ENCODE data around the gene OR2G3.

Gene OR2G3

DNA sequence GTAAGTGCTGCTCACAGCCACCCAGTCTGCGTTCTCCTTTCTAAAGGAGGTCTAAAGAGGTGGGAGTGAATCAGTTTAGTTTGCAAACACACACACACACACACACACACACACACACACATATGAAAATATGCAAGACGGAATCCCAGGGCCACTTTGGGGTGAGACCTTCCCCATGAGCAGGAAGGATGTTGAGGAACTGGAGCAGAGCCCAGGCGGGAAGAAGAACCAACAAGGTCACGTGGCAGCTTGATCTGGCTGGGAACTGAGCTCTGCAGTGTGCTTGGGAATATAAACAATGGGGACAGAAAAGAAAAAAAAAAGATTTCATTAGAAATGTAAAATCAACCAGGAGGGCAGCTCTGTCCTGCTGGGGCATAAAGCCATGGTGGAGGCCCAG, 32.6 kb downstream of the OR2G3 start:
- Histone ChIP-seq H3K36me3 (ENCODE audit: control insufficient read depth, low read depth, low read length) (no peaks in the 10 kb centered on the region), H3K27me3 (ENCODE audit: control insufficient read depth, insufficient read depth, low read length) (no peaks in the 10 kb centered on the region), H3K27ac (ENCODE audit: low read length) (no peak overlapping the region), H3K4me3 (ENCODE audit: low read length) (no peak overlapping the region), H3K9ac (ENCODE audit: low read length) (no peak overlapping the region), H3K9me3 (ENCODE audit: control insufficient read depth, low read depth, low read length) (no peaks in the 10 kb centered on the region), H3K4me1 (ENCODE audit: control insufficient read depth, low read depth, low read length) (no peaks in the 10 kb centered on the region)

DNA sequence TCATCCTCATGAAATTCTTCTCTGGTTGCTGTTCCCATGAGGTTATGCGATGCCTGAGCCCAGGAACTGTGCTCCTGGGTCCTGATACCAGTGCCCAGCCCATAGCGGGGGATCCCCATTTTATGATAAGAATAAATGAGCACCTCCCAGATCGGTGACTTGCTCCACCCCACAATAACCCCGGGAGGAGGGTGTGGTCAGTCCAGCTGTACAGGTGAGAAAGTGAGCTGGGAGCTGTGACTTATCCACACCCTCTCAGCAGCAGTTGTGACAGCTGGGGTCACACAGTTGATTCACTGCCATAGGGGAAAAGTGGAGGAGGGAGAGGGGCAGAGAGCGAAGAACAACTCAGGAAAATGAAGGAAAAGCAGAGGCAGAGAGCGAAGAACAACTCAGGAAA, 33.4 kb downstream of the OR2G3 start:
- Histone ChIP-seq H3K9me3 (ENCODE audit: control insufficient read depth, low read depth, low read length) (no peaks in the 10 kb centered on the region), H3K27me3 (ENCODE audit: control insufficient read depth, insufficient read depth, low read length) (no peaks in the 10 kb centered on the region), H3K4me1 (ENCODE audit: control insufficient read depth, low read depth, low read length) (no peaks in the 10 kb centered on the region), H3K36me3 (ENCODE audit: control insufficient read depth, low read depth, low read length) (no peaks in the 10 kb centered on the region), H3K9ac (ENCODE audit: low read length) (no peak overlapping the region), H3K27ac (ENCODE audit: low read length) (no peak overlapping the region), H3K4me3 (ENCODE audit: low read length) (no peak overlapping the region)

DNA sequence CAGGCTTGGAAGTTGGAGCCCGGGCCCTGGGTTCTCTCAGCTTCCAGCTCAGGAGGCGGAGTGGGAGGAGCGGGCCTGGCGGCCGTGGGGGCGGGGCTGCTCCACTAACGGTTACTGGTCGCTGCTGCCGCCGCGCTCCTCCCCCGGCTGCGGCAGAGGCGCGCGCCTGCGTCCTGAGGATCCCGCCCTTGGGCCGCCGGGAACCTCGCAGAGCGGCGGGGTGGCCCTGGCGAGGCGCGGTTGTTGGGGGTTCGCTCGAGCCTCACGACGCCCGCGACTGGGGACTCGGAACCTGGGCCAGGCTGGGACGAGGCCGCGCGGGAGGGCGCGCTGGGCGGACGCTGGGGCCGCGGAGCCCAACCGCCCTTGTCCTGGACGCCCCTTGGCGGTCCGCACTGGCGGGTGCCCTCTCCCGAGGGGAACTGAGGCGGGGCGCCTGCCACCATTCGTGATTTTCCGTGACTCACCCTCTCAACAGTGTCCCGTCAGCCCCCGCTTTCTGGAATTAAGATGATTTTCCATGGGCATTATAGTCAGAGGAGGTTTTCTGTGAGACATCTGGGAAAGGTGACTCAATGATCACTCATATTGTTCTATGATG, 34.1 kb downstream of the OR2G3 start:
- Histone ChIP-seq H3K9me3 (ENCODE audit: control insufficient read depth, low read depth, low read length) (no peaks in the 10 kb centered on the region), H3K27ac (ENCODE audit: low read length) (no peak overlapping the region), H3K27me3 (ENCODE audit: control insufficient read depth, insufficient read depth, low read length) (no peaks in the 10 kb centered on the region), H3K36me3 (ENCODE audit: control insufficient read depth, low read depth, low read length) (no peaks in the 10 kb centered on the region), H3K4me3 (ENCODE audit: low read length) (no peak overlapping the region), H3K4me1 (ENCODE audit: control insufficient read depth, low read depth, low read length) (no peaks in the 10 kb centered on the region), H3K9ac (ENCODE audit: low read length) (no peak overlapping the region)

DNA sequence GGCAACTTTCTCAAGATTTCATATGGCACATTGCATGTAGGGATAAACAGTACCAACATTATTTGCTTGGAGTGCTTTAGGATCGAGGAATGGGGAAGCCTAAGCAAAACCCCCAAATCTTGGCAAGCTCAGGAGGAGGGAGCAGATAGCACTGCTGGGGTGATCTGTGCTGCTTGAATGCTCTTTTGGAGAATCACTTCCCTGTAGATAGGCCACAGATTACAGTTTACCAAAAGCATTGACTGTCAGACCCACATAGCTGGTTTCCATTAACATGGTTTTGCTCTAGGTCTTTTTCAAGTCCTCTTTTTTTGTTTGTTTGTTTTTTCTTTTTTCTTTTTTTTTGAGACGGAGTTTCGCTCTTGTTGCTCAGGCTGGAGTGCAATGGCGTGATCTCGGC, 37.4 kb downstream of the OR2G3 start:
- Histone ChIP-seq H3K9me3 (ENCODE audit: control insufficient read depth, low read depth, low read length) (no peaks in the 10 kb centered on the region), H3K36me3 (ENCODE audit: control insufficient read depth, low read depth, low read length) (no peaks in the 10 kb centered on the region), H3K4me1 (ENCODE audit: control insufficient read depth, low read depth, low read length) (peaks cover 16% of the 10 kb centered on the region)

DNA sequence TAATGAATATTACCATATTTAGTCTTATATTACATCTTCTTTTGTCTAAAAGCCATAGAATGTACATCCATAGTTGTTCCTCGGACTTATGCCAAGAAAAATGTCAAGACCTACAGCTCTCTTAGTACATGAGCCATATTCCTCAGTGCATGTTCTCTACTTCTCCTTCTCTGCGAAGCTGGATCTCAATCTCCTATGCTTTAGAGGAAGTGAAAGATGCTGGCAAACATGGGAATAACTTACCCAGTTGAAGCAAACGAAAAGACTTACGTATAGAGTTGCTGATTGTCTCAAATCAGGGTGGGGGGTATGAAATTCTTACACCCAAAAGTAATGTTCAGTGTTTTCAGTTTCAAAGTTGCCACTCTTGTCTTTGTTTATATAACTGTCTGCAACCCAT, 41.5 kb downstream of the OR2G3 start:
- Histone ChIP-seq H3K4me1 (ENCODE audit: control insufficient read depth, low read depth, low read length) (peaks cover 27% of the 10 kb centered on the region), H3K4me3 (ENCODE audit: low read length) (peak overlapping the region; percentile 20), H3K9ac (ENCODE audit: low read length) (no peak overlapping the region), H3K27ac (ENCODE audit: low read length) (no peak overlapping the region), H3K36me3 (ENCODE audit: control insufficient read depth, low read depth, low read length) (no peaks in the 10 kb centered on the region), H3K27me3 (ENCODE audit: control insufficient read depth, insufficient read depth, low read length) (peaks cover 9% of the 10 kb centered on the region), H3K9me3 (ENCODE audit: control insufficient read depth, low read depth, low read length) (no peaks in the 10 kb centered on the region)

More for the DNA sequence above, 37.4 kb downstream of the OR2G3 start:
- Histone ChIP-seq H3K27me3 (ENCODE audit: control insufficient read depth, insufficient read depth, low read length) (no peaks in the 10 kb centered on the region), H3K4me3 (ENCODE audit: low read length) (no peak overlapping the region), H3K9ac (ENCODE audit: low read length) (no peak overlapping the region), H3K27ac (ENCODE audit: low read length) (no peak overlapping the region)

DNA sequence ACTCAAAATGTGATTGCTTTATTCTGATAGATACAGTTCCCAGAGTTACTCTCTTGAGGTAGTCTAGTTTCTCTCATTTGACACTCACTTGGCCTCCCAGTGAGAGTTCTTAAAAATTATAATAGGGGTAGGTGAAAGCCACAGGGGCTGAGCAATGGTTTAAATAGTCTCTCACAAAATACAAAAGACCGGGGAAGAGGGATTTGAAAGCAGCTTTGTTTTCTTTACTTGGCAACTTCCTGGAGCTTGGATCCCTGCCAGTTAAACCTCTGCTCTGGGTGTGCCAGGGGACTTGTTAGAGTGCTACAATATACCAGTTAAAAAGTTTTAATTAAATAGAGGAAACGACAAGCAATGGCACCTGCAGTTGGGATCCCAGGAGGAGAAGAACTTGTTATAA, 42.5 kb downstream of the OR2G3 start:
- H3K9me3 ChIP-seq (ENCODE audit: control insufficient read depth, low read depth, low read length) = no peaks in the 10 kb centered on the region
- no peaks in the 10 kb centered on the region for H3K36me3 ChIP-seq (ENCODE audit: control insufficient read depth, low read depth, low read length)
- no peak overlapping the region for H3K27ac ChIP-seq (ENCODE audit: low read length)
- peaks cover 9% of the 10 kb centered on the region for H3K27me3 ChIP-seq (ENCODE audit: control insufficient read depth, insufficient read depth, low read length)
- peak overlapping the region; percentile 20 for H3K4me3 ChIP-seq (ENCODE audit: low read length)
- H3K9ac ChIP-seq (ENCODE audit: low read length) = peak overlapping the region; percentile 29
- peaks cover 27% of the 10 kb centered on the region for H3K4me1 ChIP-seq (ENCODE audit: control insufficient read depth, low read depth, low read length)

DNA sequence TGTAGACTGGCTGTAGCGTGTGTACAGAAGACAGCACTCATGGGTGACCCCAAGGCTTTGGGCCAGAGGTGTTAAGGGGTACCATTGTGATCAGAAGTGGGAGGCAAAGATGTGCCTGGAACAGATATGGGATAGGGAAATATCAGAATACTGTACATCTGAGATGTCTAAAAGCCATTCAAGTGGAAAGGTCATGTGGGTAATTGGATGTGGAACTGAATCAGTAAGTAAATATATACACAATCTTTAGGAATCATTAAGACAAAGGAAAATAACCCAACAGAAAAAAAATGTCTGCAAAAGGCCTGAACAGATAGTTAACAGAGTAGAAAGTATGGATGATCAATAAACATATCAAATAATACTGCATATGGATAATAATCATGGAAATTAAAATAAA, 47.7 kb downstream of the OR2G3 start:
- Histone ChIP-seq H3K27ac (ENCODE audit: low read length) (no peak overlapping the region), H3K9me3 (ENCODE audit: control insufficient read depth, low read depth, low read length) (no peaks in the 10 kb centered on the region), H3K4me1 (ENCODE audit: control insufficient read depth, low read depth, low read length) (peaks cover 10% of the 10 kb centered on the region), H3K9ac (ENCODE audit: low read length) (no peak overlapping the region), H3K27me3 (ENCODE audit: control insufficient read depth, insufficient read depth, low read length) (peaks cover 9% of the 10 kb centered on the region), H3K36me3 (ENCODE audit: control insufficient read depth, low read depth, low read length) (no peaks in the 10 kb centered on the region), H3K4me3 (ENCODE audit: low read length) (no peak overlapping the region)

Measured in iPS-18a (cell line).